Measurements from ENCODE around the gene KLF8. TPM values are rescaled to one million over a fixed set of nuclear protein-coding genes. Genes with fewer than 3 reads are reported as not detected.

KLF8 gene
- total RNA-seq, result 0.34 and 0.59 TPM in 2 replicates

GRCh38 chrX:56232221-56233082 lies at the start of gene KLF8:
KLF8 (plus strand) TSS chrX:56232356; CDS start chrX:56233335, 979 bp downstream.

Data from bronchus fibroblast of lung (primary cell).